Hepatocyte (in vitro differentiated cells): ENCODE measurements around the gene TRPM6.

Experiments
- EZH2 ChIP-seq: fragments of 200-600 bp; sonication (generic); IDR thresholded peaks from 2 replicates; pipeline ENCODE4 v1.6.1; 2016; ENCODE audit warnings: antibody characterized with exemption, mild to moderate bottlenecking, borderline replicate concordance
- TF ChIP-seq, protein P1 (sequence below): fragments of 200-600 bp; sonication (generic); IDR thresholded peaks from 2 replicates; pipeline ENCODE4 v1.5.1; 2016; ENCODE audit warnings: antibody characterized with exemption, mild to moderate bottlenecking; ENCODE audit not compliant: poor library complexity

DNA sequence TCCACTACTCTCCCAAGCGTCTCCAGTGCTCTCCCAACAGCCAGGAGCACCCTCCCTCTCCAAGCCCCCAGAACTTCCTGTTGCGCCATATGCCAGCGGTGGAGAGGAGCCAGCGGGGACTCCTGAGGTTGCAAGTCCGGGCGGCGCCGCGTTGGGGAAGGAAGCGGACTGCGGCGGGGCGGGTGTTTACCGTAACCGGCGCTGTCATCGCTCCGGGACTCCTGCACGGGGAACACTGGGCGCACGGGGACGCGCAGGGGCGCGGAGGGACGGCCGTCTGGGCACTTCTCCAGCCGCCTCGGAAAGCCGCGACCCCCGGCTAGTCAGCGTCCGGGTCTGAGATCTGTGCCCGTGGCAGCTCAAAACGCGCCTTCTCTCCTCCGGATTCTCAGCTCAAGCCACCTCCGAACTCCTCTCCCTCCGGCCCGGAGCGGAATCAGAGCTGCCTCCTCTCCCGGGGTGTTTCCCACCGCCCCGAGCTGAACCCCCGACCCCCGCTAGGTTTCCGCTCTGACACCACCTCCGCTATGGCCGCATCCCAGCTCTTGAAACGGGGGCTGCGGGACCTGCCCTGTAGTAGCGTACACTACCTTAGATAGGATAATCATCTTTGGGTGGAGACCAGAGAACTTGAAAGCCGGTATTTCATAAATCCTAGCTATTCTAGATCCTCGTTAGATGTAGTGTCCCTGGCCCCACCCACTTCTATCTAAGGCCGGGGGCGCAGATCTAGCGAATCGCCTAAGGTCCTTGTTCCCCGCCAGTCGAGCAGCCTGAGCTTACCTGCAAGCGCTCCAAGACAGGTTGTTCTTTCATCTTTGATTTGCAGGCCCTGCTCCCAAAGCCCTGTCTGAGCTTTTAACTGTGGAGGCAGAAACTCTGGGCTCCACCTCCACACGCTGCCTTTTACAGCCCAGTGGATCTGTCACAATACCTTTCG, at the start of gene TRPM6:
- TF ChIP-seq, protein P1, sequence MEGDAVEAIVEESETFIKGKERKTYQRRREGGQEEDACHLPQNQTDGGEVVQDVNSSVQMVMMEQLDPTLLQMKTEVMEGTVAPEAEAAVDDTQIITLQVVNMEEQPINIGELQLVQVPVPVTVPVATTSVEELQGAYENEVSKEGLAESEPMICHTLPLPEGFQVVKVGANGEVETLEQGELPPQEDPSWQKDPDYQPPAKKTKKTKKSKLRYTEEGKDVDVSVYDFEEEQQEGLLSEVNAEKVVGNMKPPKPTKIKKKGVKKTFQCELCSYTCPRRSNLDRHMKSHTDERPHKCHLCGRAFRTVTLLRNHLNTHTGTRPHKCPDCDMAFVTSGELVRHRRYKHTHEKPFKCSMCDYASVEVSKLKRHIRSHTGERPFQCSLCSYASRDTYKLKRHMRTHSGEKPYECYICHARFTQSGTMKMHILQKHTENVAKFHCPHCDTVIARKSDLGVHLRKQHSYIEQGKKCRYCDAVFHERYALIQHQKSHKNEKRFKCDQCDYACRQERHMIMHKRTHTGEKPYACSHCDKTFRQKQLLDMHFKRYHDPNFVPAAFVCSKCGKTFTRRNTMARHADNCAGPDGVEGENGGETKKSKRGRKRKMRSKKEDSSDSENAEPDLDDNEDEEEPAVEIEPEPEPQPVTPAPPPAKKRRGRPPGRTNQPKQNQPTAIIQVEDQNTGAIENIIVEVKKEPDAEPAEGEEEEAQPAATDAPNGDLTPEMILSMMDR: no peak
- TF ChIP-seq EZH2: no peak
